H1 (cell line): ENCODE data around the gene HES3. TPM values are rescaled to one million over a fixed set of nuclear protein-coding genes. Genes with fewer than 3 reads are reported as not detected.

Experiments used
- CTCF ChIA-PET: fragments of 300-600 bp; sonication (Branson Sonifier 250); formaldehyde crosslinking; loops from one replicate; lab custom pipeline; 2021; ENCODE audit not compliant: partially characterized antibody; lab: Charles Lee
- POLR2A ChIA-PET: fragments of 300-600 bp; sonication (Branson Sonifier 250); formaldehyde crosslinking; loops from one replicate; lab custom pipeline; 2021; ENCODE audit warnings: inconsistent platforms; ENCODE audit not compliant: partially characterized antibody; lab: Charles Lee
- DNase-seq, 2 experiments: peaks; one replicate each; pipeline versions ENCODE4 v3.0.0 to v3.0.0-alpha.2; 2010 to 2022; ENCODE audit warnings: low spot score in 2 of 2, low read depth in 1 of 2, mixed read lengths in 1 of 2
- FAIRE-seq: peaks from 2 replicates; lab custom pipeline; 2011; peaks lifted over from hg19 to GRCh38; lab: Jason Lieb, UNC
- H2AFZ ChIP-seq: 2 replicates; pipeline ENCODE4 v1.8.1; 2012; ENCODE audit warnings: low read length, inconsistent platforms
- H2AK5ac ChIP-seq: 2 replicates; pipeline ENCODE4 v1.6.1; 2013; ENCODE audit warnings: low read depth, low read length
- H2BK120ac ChIP-seq: replicated peaks from 2 replicates; pipeline ENCODE3; 2013; ENCODE audit warnings: low read depth, low read length, inconsistent platforms
- H2BK12ac ChIP-seq: 2 replicates; pipeline ENCODE4 v1.6.1; 2013; ENCODE audit warnings: low read depth, low read length
- H2BK15ac ChIP-seq: 2 replicates; pipeline ENCODE4 v1.6.1; 2013; ENCODE audit warnings: low read length
- H2BK20ac ChIP-seq: 2 replicates; pipeline ENCODE4 v1.6.1; 2013; ENCODE audit warnings: low read length
- H2BK5ac ChIP-seq: 2 replicates; pipeline ENCODE4 v1.6.1; 2013; ENCODE audit warnings: low read depth, low read length
- H3K14ac ChIP-seq: 2 replicates; pipeline ENCODE4 v1.6.1; 2013; ENCODE audit warnings: inconsistent platforms; ENCODE audit not compliant: insufficient read length
- H3K18ac ChIP-seq: 2 replicates; pipeline ENCODE4 v1.6.1; 2013; ENCODE audit warnings: low read length; ENCODE audit errors: extremely low read depth
- H3K23ac ChIP-seq: 2 replicates; pipeline ENCODE4 v1.6.1; 2013; ENCODE audit warnings: inconsistent platforms; ENCODE audit not compliant: insufficient read length
- H3K23me2 ChIP-seq: 2 replicates; pipeline ENCODE4 v1.6.1; 2013; ENCODE audit warnings: low read depth, low read length
- H3K27ac ChIP-seq: 2 replicates; pipeline ENCODE4 v1.6.1; 2011; ENCODE audit warnings: low read depth, low read length, inconsistent platforms
- H3K27me3 ChIP-seq, 4 experiments: replicated peaks in 1 of 4; 1 replicate in 1 of 4; 2 replicates in 3 of 4; pipeline versions ENCODE4 v1.6.1 to v1.8.1; 2011 to 2013; ENCODE audit warnings: low read length in 3 of 4, mild to moderate bottlenecking in 3 of 4, inconsistent platforms in 2 of 4, mixed read lengths in 2 of 4, moderate library complexity in 1 of 4; ENCODE audit not compliant: control insufficient read depth in 3 of 4, insufficient read depth in 3 of 4; ENCODE audit errors: extremely low read depth in 1 of 4
- H3K36me3 ChIP-seq, 4 experiments: 2 replicates each; pipeline versions ENCODE4 v1.6.1 to v1.8.1; 2011 to 2013; ENCODE audit warnings: mild to moderate bottlenecking in 4 of 4, low read length in 3 of 4, moderate library complexity in 2 of 4, control low read depth in 1 of 4, inconsistent platforms in 1 of 4; ENCODE audit not compliant: insufficient read depth in 4 of 4, control insufficient read depth in 2 of 4
- H3K4ac ChIP-seq: replicated peaks from 2 replicates; pipeline ENCODE3; 2013; ENCODE audit warnings: low read length, low read depth, mixed read lengths, inconsistent platforms; ENCODE audit not compliant: insufficient read length
- H3K4me1 ChIP-seq, 4 experiments: replicated peaks in 1 of 4; 1 replicate in 1 of 4; 2 replicates in 3 of 4; pipeline versions ENCODE4 v1.6.1 to v1.8.1; 2011 to 2013; ENCODE audit warnings: low read length in 3 of 4, inconsistent platforms in 2 of 4, mixed read lengths in 1 of 4; ENCODE audit not compliant: insufficient read depth in 4 of 4, control insufficient read depth in 3 of 4
- H3K4me2 ChIP-seq, 2 experiments: 2 replicates each; pipeline versions ENCODE4 v1.6.1 to v1.8.1; 2011 to 2013; ENCODE audit warnings: low read depth in 2 of 2, low read length in 2 of 2, control low read depth in 1 of 2, inconsistent platforms in 1 of 2, mild to moderate bottlenecking in 1 of 2; ENCODE audit not compliant: insufficient read depth in 1 of 2
- H3K4me3 ChIP-seq, 4 experiments: fragments of 200-600, 300-600 bp in 1 of 4; sonication (generic), shearing (Covaris generic), sonication (Bioruptor Twin) in 1 of 4; 2 replicates each; pipeline versions ENCODE4 v1.5.1 to v1.8.1; 2011 to 2016; ENCODE audit warnings: low read length in 4 of 4, low read depth in 3 of 4, control low read depth in 2 of 4, inconsistent platforms in 2 of 4, mild to moderate bottlenecking in 2 of 4, mixed read lengths in 1 of 4, moderate library complexity in 1 of 4; ENCODE audit not compliant: insufficient read depth in 2 of 4; ENCODE audit errors: extremely low read depth in 1 of 4
- H3K56ac ChIP-seq: replicated peaks from 2 replicates; pipeline ENCODE3; 2013; ENCODE audit warnings: low read depth, mild to moderate bottlenecking, mixed read lengths, low read length, inconsistent platforms; ENCODE audit not compliant: insufficient read length
- H3K79me1 ChIP-seq: 2 replicates; pipeline ENCODE4 v1.6.1; 2013; ENCODE audit warnings: low read depth, low read length, control low read depth
- H3K79me2 ChIP-seq, 2 experiments: 2 replicates each; pipeline versions ENCODE4 v1.6.1 to v1.8.1; 2012 to 2013; ENCODE audit warnings: low read length in 2 of 2, mild to moderate bottlenecking in 2 of 2, inconsistent platforms in 1 of 2; ENCODE audit not compliant: insufficient read depth in 2 of 2, control insufficient read depth in 1 of 2
- H3K9ac ChIP-seq, 4 experiments: replicated peaks in 1 of 4; 1 replicate in 1 of 4; 2 replicates in 3 of 4; pipeline versions ENCODE4 v1.6.1 to v1.8.1; 2011 to 2013; ENCODE audit warnings: low read depth in 3 of 4, low read length in 3 of 4, control low read depth in 2 of 4, mild to moderate bottlenecking in 2 of 4, moderate library complexity in 2 of 4, inconsistent platforms in 1 of 4; ENCODE audit errors: extremely low read depth in 1 of 4
- H3K9me3 ChIP-seq, 2 experiments: 2 replicates each; pipeline versions ENCODE4 v1.6.1 to v1.8.1; 2012 to 2013; ENCODE audit warnings: mild to moderate bottlenecking in 2 of 2, moderate library complexity in 2 of 2, control low read depth in 1 of 2, inconsistent platforms in 1 of 2, low read depth in 1 of 2, low read length in 1 of 2, mixed read lengths in 1 of 2; ENCODE audit not compliant: insufficient read depth in 2 of 2
- H4K20me1 ChIP-seq, 2 experiments: replicated peaks in 1 of 2; 2 replicates each; pipeline versions ENCODE3 to v1.8.1; 2011 to 2013; ENCODE audit warnings: inconsistent platforms in 2 of 2, low read length in 2 of 2, mild to moderate bottlenecking in 1 of 2; ENCODE audit not compliant: insufficient read depth in 2 of 2, control insufficient read depth in 1 of 2
- H4K5ac ChIP-seq: 2 replicates; pipeline ENCODE4 v1.6.1; 2013; ENCODE audit warnings: low read length, low read depth, mixed read lengths, inconsistent platforms; ENCODE audit not compliant: insufficient read length
- H4K8ac ChIP-seq: 2 replicates; pipeline ENCODE4 v1.8.0; 2013; ENCODE audit warnings: mild to moderate bottlenecking, moderate library complexity, low read length, inconsistent platforms; ENCODE audit not compliant: insufficient read depth; ENCODE audit errors: extremely low read depth
- H4K91ac ChIP-seq: replicated peaks from 2 replicates; pipeline ENCODE3; 2013; ENCODE audit warnings: low read length, mixed read lengths, inconsistent platforms; ENCODE audit not compliant: insufficient read length
- MAX ChIP-seq: IDR thresholded peaks from 2 replicates; pipeline ENCODE4 v1.6.1; 2012; ENCODE audit warnings: inconsistent platforms
- NANOG ChIP-seq: IDR thresholded peaks from 2 replicates; pipeline ENCODE4 v1.6.1; 2011; ENCODE audit warnings: low read length, low read depth, mild to moderate bottlenecking, inconsistent platforms; ENCODE audit not compliant: insufficient read depth, poor library complexity, severe bottlenecking
- TEAD4 ChIP-seq: IDR thresholded peaks from 2 replicates; pipeline ENCODE4 v1.6.1; 2012; ENCODE audit warnings: low read depth, low read length, inconsistent platforms, mixed read lengths
- YY1 ChIP-seq: IDR thresholded peaks from 2 replicates; pipeline ENCODE4 v1.6.1; 2011; ENCODE audit warnings: low read depth, mild to moderate bottlenecking, low read length
- WGBS, 2 experiments: shearing (Covaris generic) in 1 of 2; methylation state at CpG; one replicate each; pipeline versions ENCODE4 v1.1.6 to v1.1.7; 2013 to 2015; ENCODE audit warnings: low lambda C conversion rate in 2 of 2, mixed read lengths in 2 of 2, inconsistent platforms in 1 of 2, low coverage in 1 of 2, missing lambda C conversion rate in 1 of 2; ENCODE audit not compliant: insufficient replicate concordance in 2 of 2, insufficient coverage in 1 of 2, insufficient read length in 1 of 2; ENCODE audit errors: extremely low coverage in 1 of 2, missing lambda C conversion rate in 1 of 2; 5-methylcytosine and 5-hydroxymethylcytosine counted together
- polyA plus RNA-seq, 7 experiments: library from polyadenylated mRNA; depleted of rRNA in 3 of 7; stranded (reverse) in 5 of 7; unstranded in 2 of 7; fragments of >200 nt in 5 of 7; fragments of 200-250 nt in 2 of 7; gene quantifications; 1 replicate in 5 of 7; 2 replicates in 1 of 7; 4 replicates in 1 of 7; pipeline versions ENCODE4 v1.2.1 to v1.2.3, GENCODE V29; 2011 to 2013; ENCODE audit warnings: missing spikeins in 2 of 7, mixed read lengths in 2 of 7
- total RNA-seq: library from RNA; stranded (reverse); fragmentation: NEBNext Ultra II Directional; extraction: Animal tissue kit (Norgen Biotek cat#: 25700); gene quantifications from 2 replicates; pipeline ENCODE4 v1.2.1, GENCODE V29; 2021
- TF ChIP-seq, protein P1 (sequence below): IDR thresholded peaks from 2 replicates; pipeline ENCODE4 v1.6.1; 2011; ENCODE audit warnings: low read length, improper control_type of control experiment

The HES3 gene
- total and polyA plus RNA-seq, 2 of the 8 experiments (the other 6 are each of a cell fraction or from before 2014, with no cell fraction given) = 38.8 to 54.3 TPM

- Histone ChIP-seq H3K79me2 (no peaks in the 10 kb centered on the region), H2BK12ac (no peak overlapping the region), H4K20me1 (peaks cover 3 to 5% of the 10 kb centered on the region in 2 experiments), H2AFZ (no peak overlapping the region), H4K91ac (no peak overlapping the region), H3K4ac (peak overlapping the region; percentile 58), H2AK5ac (no peak overlapping the region; the same call in 1 of the 2 replicates), H4K8ac (no peak overlapping the region), H3K27ac (no peak overlapping the region), H3K4me3 (no peak overlapping the region), H3K27me3 (no peaks in the 10 kb centered on the region), H3K36me3 (no peaks in the 10 kb centered on the region; a peak in 2 of 8 replicates), H3K79me1 (peaks cover 3% of the 10 kb centered on the region; the same call in 1 of the 2 replicates), H3K23ac (no peak overlapping the region), H2BK120ac (no peak overlapping the region), H2BK5ac (no peak overlapping the region; the same call in 1 of the 2 replicates), H2BK15ac (no peak overlapping the region), H4K5ac (no peak overlapping the region), H3K14ac (no peak overlapping the region), H3K56ac (no peak overlapping the region), H2BK20ac (no peak overlapping the region), H3K4me1 (peaks cover 0 to 25% (median 13%) of the 10 kb centered on the region in 4 experiments; a peak in 6 of 7 replicates), H3K9ac (no peak overlapping the region), H3K23me2 (no peaks in the 10 kb centered on the region), H3K9me3 (no peaks in the 10 kb centered on the region), H3K18ac (no peak overlapping the region; the same call in none of the 2 replicates), H3K4me2 (no peak overlapping the region)
- CTCF ChIA-PET = interaction anchor here (0.6 to 10.6 kb wide), 18 partner anchors 8 to 159 kb away, joined by 3 to 122 read pairs (median 4); no protein-coding TSS in a partner anchor
- TF ChIP-seq, protein P1, sequence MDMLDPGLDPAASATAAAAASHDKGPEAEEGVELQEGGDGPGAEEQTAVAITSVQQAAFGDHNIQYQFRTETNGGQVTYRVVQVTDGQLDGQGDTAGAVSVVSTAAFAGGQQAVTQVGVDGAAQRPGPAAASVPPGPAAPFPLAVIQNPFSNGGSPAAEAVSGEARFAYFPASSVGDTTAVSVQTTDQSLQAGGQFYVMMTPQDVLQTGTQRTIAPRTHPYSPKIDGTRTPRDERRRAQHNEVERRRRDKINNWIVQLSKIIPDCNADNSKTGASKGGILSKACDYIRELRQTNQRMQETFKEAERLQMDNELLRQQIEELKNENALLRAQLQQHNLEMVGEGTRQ = no peak
- no peak for TF ChIP-seq MAX
- no peak for TF ChIP-seq YY1
- no peak for TF ChIP-seq NANOG
- TF ChIP-seq TEAD4 = no peak
- FAIRE-seq (no peak), DNase-seq (no peak)
- WGBS, 2 experiments = 89% methylated on average over 33 of the region's 35 CpGs; no CpG with 5 or more reads in 1 of the 2 experiments
- POLR2A ChIA-PET = no interaction called here
These were observed 32.1 kb downstream of the HES3 start for GRCh38 chr1:6275826-6276782.
